Mesendoderm (in vitro differentiated cells): ENCODE results near the gene FIGNL2.
A peak's percentile ranks its signal among the peaks of the same experiment; 100 is the strongest.
"Not testable (repeated sequence)": the region's sequence is repeated elsewhere in the genome, so short reads cannot be mapped to it uniquely, and the experiment has no call there.

Experiments used
- DNase-seq: peaks from one replicate; pipeline ENCODE4 v3.0.0; 2013
- H2AK5ac ChIP-seq: 2 replicates; pipeline ENCODE4 v1.6.1; 2013; ENCODE audit warnings: low read length, inconsistent platforms
- H2BK120ac ChIP-seq: 2 replicates; pipeline ENCODE4 v1.6.1; 2013; ENCODE audit warnings: low read depth, mild to moderate bottlenecking, low read length, moderate library complexity, mixed read lengths
- H2BK15ac ChIP-seq: replicated peaks from 2 replicates; pipeline ENCODE4 v1.6.1; 2013; ENCODE audit warnings: low read depth, mild to moderate bottlenecking, moderate library complexity
- H2BK5ac ChIP-seq: 2 replicates; pipeline ENCODE4 v1.6.1; 2013; ENCODE audit warnings: low read length, inconsistent platforms
- H3K18ac ChIP-seq: 2 replicates; pipeline ENCODE4 v1.6.1; 2013; ENCODE audit warnings: mild to moderate bottlenecking, low read length, mixed read lengths
- H3K23ac ChIP-seq: one replicate; pipeline ENCODE4 v1.6.1; 2013; ENCODE audit warnings: low read length
- H3K27ac ChIP-seq: 2 replicates; pipeline ENCODE4 v1.5.1; 2013; ENCODE audit warnings: low read depth, mild to moderate bottlenecking, inconsistent platforms, low read length, moderate library complexity
- H3K27me3 ChIP-seq: 2 replicates; pipeline ENCODE4 v1.6.1; 2013; ENCODE audit warnings: low read length, control low read depth, mild to moderate bottlenecking, inconsistent platforms; ENCODE audit not compliant: insufficient read depth, poor library complexity
- H3K36me3 ChIP-seq: 2 replicates; pipeline ENCODE4 v1.6.1; 2013; ENCODE audit warnings: low read length, inconsistent platforms; ENCODE audit not compliant: control insufficient read depth, insufficient read depth
- H3K4ac ChIP-seq: one replicate; pipeline ENCODE4 v1.6.1; 2013; ENCODE audit warnings: low read depth, mild to moderate bottlenecking, low read length, moderate library complexity
- H3K4me1 ChIP-seq: 2 replicates; pipeline ENCODE4 v1.6.1; 2013; ENCODE audit warnings: low read depth, low read length, inconsistent platforms; ENCODE audit not compliant: control insufficient read depth
- H3K4me2 ChIP-seq: 2 replicates; pipeline ENCODE4 v1.6.1; 2013; ENCODE audit warnings: low read length
- H3K4me3 ChIP-seq: 2 replicates; pipeline ENCODE4 v1.5.1; 2013; ENCODE audit warnings: mild to moderate bottlenecking, low read length
- H3K56ac ChIP-seq: one replicate; pipeline ENCODE4 v1.6.1; 2013; ENCODE audit warnings: low read length
- H3K79me1 ChIP-seq: 2 replicates; pipeline ENCODE4 v1.6.1; 2013; ENCODE audit warnings: low read length, inconsistent platforms
- H3K79me2 ChIP-seq: 2 replicates; pipeline ENCODE4 v1.6.1; 2013; ENCODE audit warnings: mild to moderate bottlenecking, low read length; ENCODE audit not compliant: control insufficient read depth, insufficient read depth
- H3K9ac ChIP-seq: 2 replicates; pipeline ENCODE4 v1.6.1; 2013; ENCODE audit warnings: low read length, inconsistent platforms
- H4K5ac ChIP-seq: one replicate; pipeline ENCODE4 v1.6.1; 2013; ENCODE audit warnings: low read length
- H4K8ac ChIP-seq: one replicate; pipeline ENCODE4 v1.6.1; 2013; ENCODE audit warnings: low read depth, mild to moderate bottlenecking, control low read depth, low read length, moderate library complexity
- WGBS: extraction: QIAGEN DNeasy Blood & Tissue Kit; methylation state at CpG from one replicate; pipeline ENCODE4 v1.1.7; 2013; ENCODE audit warnings: low lambda C conversion rate, missing lambda C conversion rate; ENCODE audit not compliant: insufficient coverage; ENCODE audit errors: extremely low coverage; 5-methylcytosine and 5-hydroxymethylcytosine counted together

The FIGNL2 gene

DNA sequence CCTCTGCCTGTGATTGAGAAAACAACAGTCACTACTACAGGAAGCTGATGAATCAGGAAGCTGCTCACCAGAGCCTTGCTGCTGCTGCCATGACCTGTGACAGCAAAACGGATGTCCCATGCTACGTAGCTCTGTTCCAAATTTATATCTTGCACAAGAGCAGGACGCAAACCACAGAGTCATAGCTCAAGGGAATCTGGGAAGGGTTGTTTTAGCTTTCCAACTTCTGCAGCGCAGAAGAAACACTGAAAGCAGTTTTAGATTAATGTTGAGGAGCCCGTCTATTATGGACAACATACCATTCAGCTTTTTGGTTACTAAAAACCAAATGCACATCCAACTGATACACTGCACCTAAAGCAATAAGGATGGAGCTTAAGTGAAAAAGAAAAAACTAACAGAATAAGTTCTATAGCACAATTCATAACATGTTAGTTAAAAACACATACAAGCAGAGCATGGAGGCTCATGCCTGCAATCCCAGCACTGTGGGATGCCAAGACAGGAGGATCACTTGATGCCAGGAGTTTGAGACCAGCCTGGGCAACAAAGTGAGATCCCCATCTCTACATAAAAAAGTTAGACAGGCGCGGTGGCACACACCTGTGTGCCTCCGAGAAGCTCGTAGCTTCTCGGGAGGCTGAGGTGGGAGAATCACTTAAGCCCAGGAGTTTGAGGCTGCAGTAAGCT, 37.6 kb upstream of the FIGNL2 start:
- no peak overlapping the region for H3K56ac ChIP-seq
- H4K5ac ChIP-seq = no peak overlapping the region
- no peak overlapping the region for H4K8ac ChIP-seq
- no peak overlapping the region for H2BK120ac ChIP-seq
- H3K27ac ChIP-seq = no peak overlapping the region
- H3K9ac ChIP-seq = no peak overlapping the region
- peak; percentile 57 for DNase-seq
- no peak overlapping the region for H2BK5ac ChIP-seq
- H3K4ac ChIP-seq = no peak overlapping the region
- H3K4me1 ChIP-seq = no peaks in the 10 kb centered on the region
- no peaks in the 10 kb centered on the region for H3K27me3 ChIP-seq
- H3K23ac ChIP-seq = no peak overlapping the region
- H3K18ac ChIP-seq = no peak overlapping the region
- no peaks in the 10 kb centered on the region for H3K36me3 ChIP-seq
- H3K79me2 ChIP-seq = no peaks in the 10 kb centered on the region
- H3K79me1 ChIP-seq = no peaks in the 10 kb centered on the region
- H2BK15ac ChIP-seq = no peak overlapping the region
- H3K4me3 ChIP-seq = no peak overlapping the region
- no CpG with 5 or more reads among the region's 10 CpGs for WGBS
- no peak overlapping the region for H2AK5ac ChIP-seq
- H3K4me2 ChIP-seq = no peak overlapping the region

DNA sequence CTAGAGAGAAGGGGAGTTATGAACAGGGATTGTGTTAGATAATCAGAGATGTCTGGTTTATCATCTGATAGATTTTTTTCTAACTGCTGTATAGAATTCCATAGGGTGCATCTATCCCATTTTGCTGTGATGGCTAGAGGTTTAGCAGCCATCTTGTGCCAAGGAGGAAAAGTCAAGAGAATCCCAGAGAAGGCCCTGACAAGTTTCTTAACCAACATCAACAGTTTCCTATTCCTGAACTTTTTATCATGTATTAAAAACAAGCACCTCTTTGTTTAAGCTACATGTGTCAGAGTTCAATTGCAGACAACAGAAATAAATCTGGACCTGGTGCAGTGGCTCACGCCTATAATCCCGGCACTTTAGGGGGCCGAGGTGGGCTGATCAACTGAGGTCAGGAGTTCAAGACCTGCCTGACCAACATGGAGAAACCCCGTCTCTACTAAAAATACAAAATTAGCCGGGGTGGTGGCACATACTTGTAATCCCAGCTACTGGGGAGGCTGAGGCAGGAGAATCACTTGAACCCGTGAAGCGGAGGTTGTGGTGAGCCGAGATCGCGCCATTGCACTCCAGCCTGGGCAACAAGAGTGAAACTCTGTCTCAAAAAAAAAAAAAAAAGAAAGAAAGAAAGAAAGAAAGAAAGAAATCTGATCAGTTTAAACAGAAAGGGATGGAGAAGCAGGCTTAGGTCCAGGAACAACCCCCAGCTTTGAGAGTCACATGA, 36.9 kb upstream of the FIGNL2 start:
- H2BK5ac ChIP-seq, H3K79me1 ChIP-seq, H3K23ac ChIP-seq, H3K18ac ChIP-seq, H3K4me3 ChIP-seq, H3K36me3 ChIP-seq, H3K27ac ChIP-seq, H3K4me1 ChIP-seq, H2BK120ac ChIP-seq, H2AK5ac ChIP-seq, H3K4ac ChIP-seq, DNase-seq, H2BK15ac ChIP-seq, H3K79me2 ChIP-seq, H3K9ac ChIP-seq, H3K27me3 ChIP-seq, H4K5ac ChIP-seq, H4K8ac ChIP-seq, H3K56ac ChIP-seq, H3K4me2 ChIP-seq: not testable (repeated sequence)
- no CpG with 5 or more reads among the region's 10 CpGs for WGBS

DNA sequence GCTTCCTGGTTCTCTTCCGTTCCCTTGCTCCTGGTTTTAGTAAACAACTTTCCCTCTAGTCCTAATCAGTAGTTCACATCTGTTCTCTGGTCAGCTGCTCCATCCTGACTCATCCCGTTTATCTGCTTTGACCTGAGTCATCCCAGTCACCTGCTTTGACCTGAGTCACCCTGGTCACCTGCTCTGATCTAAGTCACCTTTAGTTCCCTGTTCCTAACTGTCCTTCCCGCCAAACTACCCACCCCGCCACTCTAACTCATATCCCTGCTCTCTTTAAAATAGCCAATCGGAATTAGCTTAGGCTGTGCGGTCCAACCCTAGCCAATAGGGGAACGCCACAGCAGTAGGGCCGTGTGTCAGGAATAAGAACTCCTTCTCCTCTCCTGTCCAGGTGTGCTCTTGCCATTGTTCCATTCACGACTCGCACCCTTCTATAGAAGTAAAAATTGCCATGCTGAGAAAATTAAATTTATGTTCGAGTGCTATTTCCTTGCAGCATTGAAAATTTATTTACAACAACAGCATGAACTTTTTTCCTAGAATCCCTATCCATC, 36.2 kb upstream of the FIGNL2 start:
- no peaks in the 10 kb centered on the region for H3K27me3 ChIP-seq
- H3K4me2 ChIP-seq = no peak overlapping the region
- H3K79me1 ChIP-seq = no peaks in the 10 kb centered on the region
- no CpG with 5 or more reads among the region's 11 CpGs for WGBS
- no peaks in the 10 kb centered on the region for H3K79me2 ChIP-seq
- no peak overlapping the region for H2BK120ac ChIP-seq
- no peak overlapping the region for H2AK5ac ChIP-seq
- H3K4me1 ChIP-seq = no peaks in the 10 kb centered on the region
- H3K36me3 ChIP-seq = no peaks in the 10 kb centered on the region
- H4K5ac ChIP-seq = no peak overlapping the region
- no peak overlapping the region for H3K4ac ChIP-seq
- no peak overlapping the region for H3K27ac ChIP-seq
- H3K56ac ChIP-seq = no peak overlapping the region
- H2BK15ac ChIP-seq = no peak overlapping the region
- H3K9ac ChIP-seq = no peak overlapping the region
- no peak overlapping the region for H3K4me3 ChIP-seq
- DNase-seq = peak; percentile 88
- H3K23ac ChIP-seq = no peak overlapping the region
- no peak overlapping the region for H3K18ac ChIP-seq
- no peak overlapping the region for H2BK5ac ChIP-seq
- no peak overlapping the region for H4K8ac ChIP-seq

DNA sequence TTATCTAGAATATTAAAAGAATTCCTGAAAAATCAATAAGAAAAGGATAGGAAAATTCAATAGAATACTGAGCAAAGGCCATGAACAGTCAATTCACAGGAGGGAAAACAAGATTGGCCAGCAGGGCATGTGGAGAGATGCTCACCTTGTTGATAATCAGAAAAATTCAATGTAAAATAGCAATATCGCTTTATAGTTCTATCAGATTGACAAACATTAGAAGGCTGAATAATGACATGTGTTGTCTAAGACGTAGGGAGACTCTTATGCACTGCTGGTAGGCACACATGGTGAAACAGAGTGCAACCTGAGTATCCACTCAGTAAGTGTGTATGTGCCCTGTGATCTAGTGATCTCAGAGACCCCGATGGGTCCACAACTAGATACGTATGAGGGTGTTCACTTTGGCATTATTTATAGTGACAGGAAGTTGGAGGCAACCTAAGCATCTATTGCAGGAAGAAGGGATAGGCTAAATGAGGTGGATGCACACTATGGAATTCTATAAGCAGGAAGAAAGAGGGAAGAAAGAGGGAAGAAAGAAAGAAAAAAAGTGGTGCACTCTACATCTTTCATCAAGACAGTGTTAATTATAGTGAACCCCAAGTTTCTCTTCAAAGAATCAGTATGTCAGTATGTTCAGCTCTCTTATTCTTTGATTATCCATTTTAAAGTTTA, 35.6 kb upstream of the FIGNL2 start:
- H3K79me1 ChIP-seq = no peaks in the 10 kb centered on the region
- no peaks in the 10 kb centered on the region for H3K27me3 ChIP-seq
- no peak overlapping the region for H4K8ac ChIP-seq
- no peaks in the 10 kb centered on the region for H3K4me1 ChIP-seq
- H2BK120ac ChIP-seq = no peak overlapping the region
- no peak overlapping the region for H3K4ac ChIP-seq
- H3K4me3 ChIP-seq = no peak overlapping the region
- H3K56ac ChIP-seq = no peak overlapping the region
- H3K4me2 ChIP-seq = no peak overlapping the region
- no peak overlapping the region for H2BK15ac ChIP-seq
- no peak for DNase-seq
- H3K27ac ChIP-seq = no peak overlapping the region
- H3K9ac ChIP-seq = no peak overlapping the region
- no peak overlapping the region for H2BK5ac ChIP-seq
- WGBS = no CpG with 5 or more reads among the region's 4 CpGs
- H4K5ac ChIP-seq = no peak overlapping the region
- H2AK5ac ChIP-seq = no peak overlapping the region
- no peaks in the 10 kb centered on the region for H3K36me3 ChIP-seq
- H3K79me2 ChIP-seq = no peaks in the 10 kb centered on the region
- H3K23ac ChIP-seq = no peak overlapping the region
- H3K18ac ChIP-seq = no peak overlapping the region

DNA sequence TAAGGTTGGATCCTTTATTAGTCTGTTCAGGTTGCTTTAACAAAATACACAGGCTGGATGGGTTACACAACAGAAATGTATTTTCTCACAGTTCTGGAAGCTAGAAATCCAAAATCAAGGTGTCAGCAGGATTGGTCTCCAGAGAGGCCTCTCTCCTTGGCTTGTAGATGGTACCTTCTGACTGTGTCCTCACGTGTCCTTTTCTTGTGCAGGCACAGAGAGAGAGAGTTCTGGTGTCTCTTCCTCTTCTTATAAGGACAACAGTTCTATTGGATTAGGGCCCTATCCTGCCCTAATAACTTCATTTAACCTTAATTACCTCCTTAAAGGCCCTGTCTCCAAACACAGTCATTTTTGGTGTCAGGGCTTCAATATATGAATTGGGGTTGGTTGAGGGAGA, 34.8 kb upstream of the FIGNL2 start:
- Histone ChIP-seq H3K27ac (no peak overlapping the region), H3K56ac (no peak overlapping the region), H3K79me1 (no peaks in the 10 kb centered on the region), H3K36me3 (no peaks in the 10 kb centered on the region), H2BK5ac (no peak overlapping the region), H3K4me3 (no peak overlapping the region), H4K8ac (no peak overlapping the region), H3K4me2 (no peak overlapping the region), H2AK5ac (no peak overlapping the region), H3K23ac (no peak overlapping the region), H2BK15ac (no peak overlapping the region), H3K9ac (no peak overlapping the region), H3K4ac (no peak overlapping the region), H3K27me3 (no peaks in the 10 kb centered on the region), H3K79me2 (no peaks in the 10 kb centered on the region), H3K4me1 (no peaks in the 10 kb centered on the region), H4K5ac (no peak overlapping the region), H2BK120ac (no peak overlapping the region), H3K18ac (no peak overlapping the region)
- DNase-seq = no peak
- no CpG with 5 or more reads among the region's 1 CpG for WGBS
